WTC11 (cell line): ENCODE measurements around the gene GLIPR2.

Source experiments
- ESRRA ChIP-seq: sonication (generic); formaldehyde crosslinking; IDR thresholded peaks from 2 replicates; pipeline ENCODE4 v1.8.1; 2022; ENCODE audit warnings: mild to moderate bottlenecking, missing genetic modification reagents, borderline replicate concordance
- FOXK1 ChIP-seq: sonication (generic); formaldehyde crosslinking; IDR thresholded peaks from 2 replicates; pipeline ENCODE4 v1.8.0; 2022; ENCODE audit warnings: mild to moderate bottlenecking, moderate library complexity, missing genetic modification reagents
- JUN ChIP-seq: sonication (generic); formaldehyde crosslinking; IDR thresholded peaks from 2 replicates; pipeline ENCODE4 v1.8.0; 2023; ENCODE audit warnings: mild to moderate bottlenecking, missing genetic modification reagents
- TEAD4 ChIP-seq: sonication (generic); formaldehyde crosslinking; IDR thresholded peaks from 2 replicates; pipeline ENCODE4 v1.8.0; 2022; ENCODE audit warnings: mild to moderate bottlenecking, missing genetic modification reagents
- ZNF396 ChIP-seq: fragments of 250-450 bp; sonication (Bioruptor Pico); IDR thresholded peaks from 2 replicates; pipeline ENCODE4 v1.8.0; 2021; ENCODE audit warnings: mild to moderate bottlenecking, moderate library complexity, borderline replicate concordance
- TF ChIP-seq, protein P1 (sequence below): sonication (generic); formaldehyde crosslinking; IDR thresholded peaks from 2 replicates; pipeline ENCODE4 v1.8.1; 2022; ENCODE audit warnings: low read depth, missing genetic modification reagents, borderline replicate concordance
- TF ChIP-seq, protein P2 (sequence below): fragments of 200-600 bp; IDR thresholded peaks from 2 replicates; pipeline ENCODE4 v1.8.0; 2022; ENCODE audit warnings: antibody characterized with exemption
- TF ChIP-seq, protein P3 (sequence below): sonication (generic); formaldehyde crosslinking; IDR thresholded peaks from 2 replicates; pipeline ENCODE4 v1.8.1; 2023; ENCODE audit warnings: mild to moderate bottlenecking, missing genetic modification reagents, borderline replicate concordance

DNA sequence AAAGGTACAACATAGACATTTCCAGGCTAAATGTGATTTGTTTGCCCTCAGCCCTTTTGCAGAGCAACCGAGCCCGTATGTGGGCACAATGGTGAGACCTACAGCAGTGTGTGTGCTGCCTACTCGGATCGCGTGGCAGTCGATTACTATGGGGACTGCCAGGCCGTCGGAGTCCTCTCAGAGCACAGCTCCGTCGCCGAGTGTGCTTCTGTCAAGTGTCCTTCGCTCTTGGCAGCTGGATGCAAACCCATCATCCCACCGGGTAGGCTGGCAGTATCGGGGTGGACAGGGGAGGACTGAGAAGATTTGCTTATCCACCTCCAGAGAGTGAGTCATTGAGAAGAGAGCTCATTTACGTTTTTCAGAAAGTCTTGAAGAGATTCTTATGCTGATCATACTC, 17.8 kb upstream of the GLIPR2 start:
- TF ChIP-seq, protein P1, sequence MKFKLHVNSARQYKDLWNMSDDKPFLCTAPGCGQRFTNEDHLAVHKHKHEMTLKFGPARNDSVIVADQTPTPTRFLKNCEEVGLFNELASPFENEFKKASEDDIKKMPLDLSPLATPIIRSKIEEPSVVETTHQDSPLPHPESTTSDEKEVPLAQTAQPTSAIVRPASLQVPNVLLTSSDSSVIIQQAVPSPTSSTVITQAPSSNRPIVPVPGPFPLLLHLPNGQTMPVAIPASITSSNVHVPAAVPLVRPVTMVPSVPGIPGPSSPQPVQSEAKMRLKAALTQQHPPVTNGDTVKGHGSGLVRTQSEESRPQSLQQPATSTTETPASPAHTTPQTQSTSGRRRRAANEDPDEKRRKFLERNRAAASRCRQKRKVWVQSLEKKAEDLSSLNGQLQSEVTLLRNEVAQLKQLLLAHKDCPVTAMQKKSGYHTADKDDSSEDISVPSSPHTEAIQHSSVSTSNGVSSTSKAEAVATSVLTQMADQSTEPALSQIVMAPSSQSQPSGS (CRISPR knock-in tag) = no peak
- TF ChIP-seq, protein P2, sequence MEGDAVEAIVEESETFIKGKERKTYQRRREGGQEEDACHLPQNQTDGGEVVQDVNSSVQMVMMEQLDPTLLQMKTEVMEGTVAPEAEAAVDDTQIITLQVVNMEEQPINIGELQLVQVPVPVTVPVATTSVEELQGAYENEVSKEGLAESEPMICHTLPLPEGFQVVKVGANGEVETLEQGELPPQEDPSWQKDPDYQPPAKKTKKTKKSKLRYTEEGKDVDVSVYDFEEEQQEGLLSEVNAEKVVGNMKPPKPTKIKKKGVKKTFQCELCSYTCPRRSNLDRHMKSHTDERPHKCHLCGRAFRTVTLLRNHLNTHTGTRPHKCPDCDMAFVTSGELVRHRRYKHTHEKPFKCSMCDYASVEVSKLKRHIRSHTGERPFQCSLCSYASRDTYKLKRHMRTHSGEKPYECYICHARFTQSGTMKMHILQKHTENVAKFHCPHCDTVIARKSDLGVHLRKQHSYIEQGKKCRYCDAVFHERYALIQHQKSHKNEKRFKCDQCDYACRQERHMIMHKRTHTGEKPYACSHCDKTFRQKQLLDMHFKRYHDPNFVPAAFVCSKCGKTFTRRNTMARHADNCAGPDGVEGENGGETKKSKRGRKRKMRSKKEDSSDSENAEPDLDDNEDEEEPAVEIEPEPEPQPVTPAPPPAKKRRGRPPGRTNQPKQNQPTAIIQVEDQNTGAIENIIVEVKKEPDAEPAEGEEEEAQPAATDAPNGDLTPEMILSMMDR = no peak
- TF ChIP-seq JUN (CRISPR knock-in tag) (no peak), ESRRA (no peak), FOXK1 (CRISPR knock-in tag) (no peak), ZNF396 (CRISPR knock-in tag) (no peak), TEAD4 (CRISPR knock-in tag) (no peak)
- TF ChIP-seq, protein P3, sequence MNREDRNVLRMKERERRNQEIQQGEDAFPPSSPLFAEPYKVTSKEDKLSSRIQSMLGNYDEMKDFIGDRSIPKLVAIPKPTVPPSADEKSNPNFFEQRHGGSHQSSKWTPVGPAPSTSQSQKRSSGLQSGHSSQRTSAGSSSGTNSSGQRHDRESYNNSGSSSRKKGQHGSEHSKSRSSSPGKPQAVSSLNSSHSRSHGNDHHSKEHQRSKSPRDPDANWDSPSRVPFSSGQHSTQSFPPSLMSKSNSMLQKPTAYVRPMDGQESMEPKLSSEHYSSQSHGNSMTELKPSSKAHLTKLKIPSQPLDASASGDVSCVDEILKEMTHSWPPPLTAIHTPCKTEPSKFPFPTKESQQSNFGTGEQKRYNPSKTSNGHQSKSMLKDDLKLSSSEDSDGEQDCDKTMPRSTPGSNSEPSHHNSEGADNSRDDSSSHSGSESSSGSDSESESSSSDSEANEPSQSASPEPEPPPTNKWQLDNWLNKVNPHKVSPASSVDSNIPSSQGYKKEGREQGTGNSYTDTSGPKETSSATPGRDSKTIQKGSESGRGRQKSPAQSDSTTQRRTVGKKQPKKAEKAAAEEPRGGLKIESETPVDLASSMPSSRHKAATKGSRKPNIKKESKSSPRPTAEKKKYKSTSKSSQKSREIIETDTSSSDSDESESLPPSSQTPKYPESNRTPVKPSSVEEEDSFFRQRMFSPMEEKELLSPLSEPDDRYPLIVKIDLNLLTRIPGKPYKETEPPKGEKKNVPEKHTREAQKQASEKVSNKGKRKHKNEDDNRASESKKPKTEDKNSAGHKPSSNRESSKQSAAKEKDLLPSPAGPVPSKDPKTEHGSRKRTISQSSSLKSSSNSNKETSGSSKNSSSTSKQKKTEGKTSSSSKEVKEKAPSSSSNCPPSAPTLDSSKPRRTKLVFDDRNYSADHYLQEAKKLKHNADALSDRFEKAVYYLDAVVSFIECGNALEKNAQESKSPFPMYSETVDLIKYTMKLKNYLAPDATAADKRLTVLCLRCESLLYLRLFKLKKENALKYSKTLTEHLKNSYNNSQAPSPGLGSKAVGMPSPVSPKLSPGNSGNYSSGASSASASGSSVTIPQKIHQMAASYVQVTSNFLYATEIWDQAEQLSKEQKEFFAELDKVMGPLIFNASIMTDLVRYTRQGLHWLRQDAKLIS (CRISPR knock-in tag) = no peak
